ENCODE measurements around the gene NT5M. TPM values are rescaled to one million over a fixed set of nuclear protein-coding genes. Genes with fewer than 3 reads are reported as not detected.

NT5M gene
- total RNA-seq, 1 donor from 2014 or later: 4.1 TPM

DNA sequence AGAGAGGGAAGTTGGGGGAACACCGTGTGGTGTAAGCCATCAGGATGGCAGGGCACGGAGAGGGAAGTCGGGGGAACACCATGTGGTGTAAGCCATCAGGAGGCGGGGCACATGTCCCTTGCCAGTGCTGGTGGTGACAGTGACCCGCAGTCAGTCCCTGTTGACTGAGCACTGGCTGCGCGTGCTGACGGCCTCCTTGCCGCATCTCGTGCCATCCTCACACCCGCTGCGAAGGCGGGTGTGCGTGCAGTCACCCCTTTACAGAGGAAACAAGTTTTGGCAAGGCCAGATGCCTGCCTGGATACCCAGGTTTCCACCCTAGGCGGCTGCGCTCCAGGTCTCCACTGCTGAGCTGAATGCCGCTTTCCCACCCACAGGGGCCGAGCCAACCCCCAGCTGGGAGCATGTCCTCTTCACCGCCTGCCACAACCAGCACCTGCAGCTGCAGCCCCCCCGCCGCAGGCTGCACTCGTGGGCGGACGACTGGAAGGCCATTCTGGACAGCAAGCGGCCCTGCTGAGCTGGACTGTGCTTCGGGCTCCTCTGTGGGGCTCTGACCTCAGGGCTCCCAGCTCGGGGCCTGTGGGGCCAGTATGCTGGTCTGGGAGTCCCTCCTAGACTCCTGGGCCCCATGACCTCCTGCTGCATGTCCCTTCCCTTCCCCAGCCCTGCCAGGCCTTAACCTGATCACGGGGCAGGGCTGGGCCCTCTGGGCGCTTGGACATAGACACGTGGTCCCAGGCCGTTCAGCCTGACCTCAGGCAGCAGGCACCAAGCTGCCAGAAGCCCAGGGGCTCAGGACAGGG, 43.5 kb downstream of the NT5M start:
- Mint-ChIP-seq H3K27ac (no peak overlapping the region), H3K36me3 (no peaks in the 10 kb centered on the region), H3K4me3 (no peak overlapping the region), H3K9me3 (no peaks in the 10 kb centered on the region), H3K4me1 (peaks cover 2% of the 10 kb centered on the region), H3K27me3 (ENCODE audit: insufficient read depth, low read depth) (no peaks in the 10 kb centered on the region)
- H3K4me2 ChIP-seq: no peak overlapping the region
- no peaks in the 10 kb centered on the region for H3K79me2 ChIP-seq (ENCODE audit: low read depth)
- H3K4me1 ChIP-seq: no peaks in the 10 kb centered on the region
- DNase-seq (ENCODE audit: low spot score): no peak
- H3K27ac ChIP-seq: no peak overlapping the region
- H3K27me3 ChIP-seq: no peaks in the 10 kb centered on the region
- no peak overlapping the region for H3K9ac ChIP-seq
- no peaks in the 10 kb centered on the region for H4K20me1 ChIP-seq (ENCODE audit: low read depth)
- no peaks in the 10 kb centered on the region for H3K9me3 ChIP-seq (ENCODE audit: low read depth)
- H3K4me3 ChIP-seq: no peak overlapping the region
- H3K36me3 ChIP-seq: no peaks in the 10 kb centered on the region
- H3F3A ChIP-seq (ENCODE audit: low read depth): no peaks in the 10 kb centered on the region
- no peak overlapping the region for H2AFZ ChIP-seq (replicated peaks)
- no peak for TF ChIP-seq EZH2phosphoT487 (IDR thresholded peaks at IDR 0.05)
- TF ChIP-seq, protein P1, sequence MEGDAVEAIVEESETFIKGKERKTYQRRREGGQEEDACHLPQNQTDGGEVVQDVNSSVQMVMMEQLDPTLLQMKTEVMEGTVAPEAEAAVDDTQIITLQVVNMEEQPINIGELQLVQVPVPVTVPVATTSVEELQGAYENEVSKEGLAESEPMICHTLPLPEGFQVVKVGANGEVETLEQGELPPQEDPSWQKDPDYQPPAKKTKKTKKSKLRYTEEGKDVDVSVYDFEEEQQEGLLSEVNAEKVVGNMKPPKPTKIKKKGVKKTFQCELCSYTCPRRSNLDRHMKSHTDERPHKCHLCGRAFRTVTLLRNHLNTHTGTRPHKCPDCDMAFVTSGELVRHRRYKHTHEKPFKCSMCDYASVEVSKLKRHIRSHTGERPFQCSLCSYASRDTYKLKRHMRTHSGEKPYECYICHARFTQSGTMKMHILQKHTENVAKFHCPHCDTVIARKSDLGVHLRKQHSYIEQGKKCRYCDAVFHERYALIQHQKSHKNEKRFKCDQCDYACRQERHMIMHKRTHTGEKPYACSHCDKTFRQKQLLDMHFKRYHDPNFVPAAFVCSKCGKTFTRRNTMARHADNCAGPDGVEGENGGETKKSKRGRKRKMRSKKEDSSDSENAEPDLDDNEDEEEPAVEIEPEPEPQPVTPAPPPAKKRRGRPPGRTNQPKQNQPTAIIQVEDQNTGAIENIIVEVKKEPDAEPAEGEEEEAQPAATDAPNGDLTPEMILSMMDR (IDR thresholded peaks at IDR 0.05): no peak
- no peak for TF ChIP-seq EZH2 (IDR thresholded peaks at IDR 0.05)

DNA sequence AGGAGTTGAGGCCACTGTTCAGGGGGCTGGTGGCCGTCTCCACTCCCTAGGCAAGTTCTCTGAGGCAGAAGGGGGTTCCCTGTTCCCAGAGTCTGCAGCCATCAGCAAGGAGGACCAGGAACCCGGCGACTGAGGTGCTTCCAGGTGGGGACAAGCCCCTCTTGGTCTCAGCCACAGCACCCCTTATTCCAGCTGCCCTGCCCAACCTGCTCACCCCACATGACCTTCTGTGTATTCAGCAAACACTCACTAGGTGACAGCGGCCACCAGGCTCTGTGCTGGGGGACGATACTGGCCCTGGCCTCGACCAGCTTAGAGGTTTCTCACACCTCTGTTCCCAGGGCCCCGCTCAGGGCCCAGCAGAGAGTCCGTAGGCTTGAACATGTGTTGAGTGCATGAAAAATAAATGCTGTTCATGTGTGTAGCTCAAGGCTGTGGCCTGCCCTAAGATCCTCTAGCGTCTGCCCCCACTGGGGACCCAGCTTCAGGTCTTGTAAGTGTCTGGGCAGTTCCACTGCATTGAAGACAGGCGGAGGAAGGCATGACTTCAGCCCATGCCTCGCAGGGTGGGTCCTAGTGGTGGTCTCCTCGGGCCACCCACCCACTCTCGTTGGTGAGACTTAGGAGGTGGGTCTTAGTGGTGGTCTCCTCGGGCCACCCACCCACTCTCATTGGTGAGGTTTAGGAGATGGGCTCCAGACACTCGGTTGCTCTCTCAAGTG, 44.2 kb downstream of the NT5M start:
- Histone ChIP-seq H3K4me3 (no peak overlapping the region), H3K4me2 (no peak overlapping the region), H3K79me2 (ENCODE audit: low read depth) (no peaks in the 10 kb centered on the region), H3K9ac (no peak overlapping the region), H3F3A (ENCODE audit: low read depth) (no peaks in the 10 kb centered on the region), H2AFZ (replicated peaks) (no peak overlapping the region), H3K36me3 (no peaks in the 10 kb centered on the region), H3K27me3 (no peaks in the 10 kb centered on the region), H3K27ac (no peak overlapping the region), H3K4me1 (no peaks in the 10 kb centered on the region), H4K20me1 (ENCODE audit: low read depth) (no peaks in the 10 kb centered on the region), H3K9me3 (ENCODE audit: low read depth) (no peaks in the 10 kb centered on the region)
- no peak for DNase-seq (ENCODE audit: low spot score)
- no peaks in the 10 kb centered on the region for H3K27me3 Mint-ChIP-seq (ENCODE audit: insufficient read depth, low read depth)
- no peak overlapping the region for H3K4me3 Mint-ChIP-seq
- no peaks in the 10 kb centered on the region for H3K9me3 Mint-ChIP-seq
- TF ChIP-seq EZH2 (IDR thresholded peaks at IDR 0.05) (no peak), EZH2phosphoT487 (IDR thresholded peaks at IDR 0.05) (no peak)
- TF ChIP-seq, protein P1 (IDR thresholded peaks at IDR 0.05): no peak
- H3K36me3 Mint-ChIP-seq: no peaks in the 10 kb centered on the region
- H3K27ac Mint-ChIP-seq: no peak overlapping the region
- peaks cover 6% of the 10 kb centered on the region for H3K4me1 Mint-ChIP-seq

- no peaks in the 10 kb centered on the region for H4K20me1 ChIP-seq (ENCODE audit: low read depth)
- TF ChIP-seq, protein P1 (IDR thresholded peaks at IDR 0.05): no peak
- TF ChIP-seq EZH2 (IDR thresholded peaks at IDR 0.05) (no peak), EZH2phosphoT487 (IDR thresholded peaks at IDR 0.05) (no peak)
- no peak overlapping the region for H3K4me3 ChIP-seq
- H3K4me1 ChIP-seq: no peaks in the 10 kb centered on the region
- H3K79me2 ChIP-seq (ENCODE audit: low read depth): no peaks in the 10 kb centered on the region
- no peaks in the 10 kb centered on the region for H3K9me3 ChIP-seq (ENCODE audit: low read depth)
- no peak overlapping the region for H3K27ac ChIP-seq
- H3K27me3 Mint-ChIP-seq (ENCODE audit: insufficient read depth, low read depth): no peaks in the 10 kb centered on the region
- no peak overlapping the region for H3K4me2 ChIP-seq
- H3K36me3 Mint-ChIP-seq: no peaks in the 10 kb centered on the region
- H3K4me3 Mint-ChIP-seq: no peak overlapping the region
- no peak overlapping the region for H3K9ac ChIP-seq
- no peaks in the 10 kb centered on the region for H3K27me3 ChIP-seq
- peaks cover 6% of the 10 kb centered on the region for H3K4me1 Mint-ChIP-seq
- H3K9me3 Mint-ChIP-seq: no peaks in the 10 kb centered on the region
- DNase-seq (ENCODE audit: low spot score): no peak
- H3F3A ChIP-seq (ENCODE audit: low read depth): no peaks in the 10 kb centered on the region
- no peak overlapping the region for H2AFZ ChIP-seq (replicated peaks)
- H3K36me3 ChIP-seq: no peaks in the 10 kb centered on the region
- H3K27ac Mint-ChIP-seq: no peak overlapping the region
Measured at GRCh38 chr17:17347956-17348871, 45.0 kb downstream of the NT5M start.
